Glomerular endothelial cell (primary cell): ENCODE results near the gene TRABD2B. TPM values are rescaled to one million over a fixed set of nuclear protein-coding genes. Genes with fewer than 3 reads are reported as not detected.

Source experiments
- DNase-seq: peaks from one replicate; pipeline ENCODE4 v3.0.0-alpha.2; 2011; ENCODE audit warnings: low read depth, low spot score; ENCODE audit errors: extremely low read depth
- total RNA-seq: library from RNA; depleted of rRNA; stranded (reverse); fragments of >200 nt; gene quantifications from 2 replicates; pipeline ENCODE4 v1.2.3, GENCODE V29; 2015

The TRABD2B gene
- total RNA-seq, 1 donor from 2014 or later: 0.06 TPM

GRCh38 chr1:47993881-47994625 lies 3.1 kb downstream of the TRABD2B start:
- DNase-seq: no peak

GRCh38 chr1:47993416-47993740 lies 3.8 kb downstream of the TRABD2B start:
- no peak for DNase-seq

- DNase-seq: no peak
Observed at GRCh38 chr1:47992720-47993415, 4.3 kb downstream of the TRABD2B start.

- DNase-seq: no peak
Observed at GRCh38 chr1:47991673-47992072, 5.5 kb downstream of the TRABD2B start.

GRCh38 chr1:47991187-47991586 lies 6.0 kb downstream of the TRABD2B start:
- no peak for DNase-seq

- DNase-seq: no peak
Observed at GRCh38 chr1:47990286-47990685, 6.9 kb downstream of the TRABD2B start.

- DNase-seq: no peak
Observed at GRCh38 chr1:47987601-47988000, 9.6 kb downstream of the TRABD2B start.

GRCh38 chr1:47986761-47987200 lies 10.4 kb downstream of the TRABD2B start:
- no peak for DNase-seq

- DNase-seq: no peak
Observed at GRCh38 chr1:47985018-47985417, 12.2 kb downstream of the TRABD2B start.

- DNase-seq: no peak
Observed at GRCh38 chr1:47984175-47984789, 12.9 kb downstream of the TRABD2B start.

- DNase-seq: no peak
Observed at GRCh38 chr1:47983691-47984090, 13.5 kb downstream of the TRABD2B start.

- DNase-seq: no peak
Observed at GRCh38 chr1:47981667-47982350, 15.4 kb downstream of the TRABD2B start.

- no peak for DNase-seq
Observed at GRCh38 chr1:47980501-47980900, 16.7 kb downstream of the TRABD2B start.

GRCh38 chr1:47979724-47980123 lies 17.5 kb downstream of the TRABD2B start:
- DNase-seq: no peak

- DNase-seq: no peak
Observed at GRCh38 chr1:47978486-47978885, 18.7 kb downstream of the TRABD2B start.

- DNase-seq: no peak
Observed at GRCh38 chr1:47976728-47977127, 20.5 kb downstream of the TRABD2B start.

- DNase-seq: no peak
Observed at GRCh38 chr1:47976267-47976666, 20.9 kb downstream of the TRABD2B start.

GRCh38 chr1:47975302-47975921 lies 21.8 kb downstream of the TRABD2B start:
- DNase-seq: no peak

GRCh38 chr1:47972864-47973432 lies 24.2 kb downstream of the TRABD2B start:
- DNase-seq: no peak

GRCh38 chr1:47971385-47972160 lies 25.6 kb downstream of the TRABD2B start:
- no peak for DNase-seq
